Upper lobe of right lung (tissue), 1 donor: ENCODE results near the gene WNT9B. TPM values are rescaled to one million over a fixed set of nuclear protein-coding genes. Genes with fewer than 3 reads are reported as not detected.

ENCODE experiments used
- ATAC-seq: fragments of 200-7000 bp; cut with Tn5 transposase; one replicate; pipeline ENCODE4 v1.9.1; 2020; ENCODE audit warnings: mild to moderate bottlenecking, moderate library complexity
- DNase-seq: peaks from one replicate; pipeline ENCODE4 v3.0.0-alpha.2; 2020
- H3K27ac ChIP-seq: fragments of 200-600 bp; one replicate; pipeline ENCODE4 v1.8.0; 2022
- H3K27me3 ChIP-seq: fragments of 200-600 bp; one replicate; pipeline ENCODE4 v1.8.0; 2022; ENCODE audit warnings: mild to moderate bottlenecking
- H3K36me3 ChIP-seq: fragments of 200-600 bp; one replicate; pipeline ENCODE4 v1.8.0; 2022
- H3K4me1 ChIP-seq: fragments of 200-600 bp; one replicate; pipeline ENCODE4 v1.8.0; 2022
- H3K4me3 ChIP-seq: fragments of 200-600 bp; one replicate; pipeline ENCODE4 v1.8.0; 2022; ENCODE audit warnings: mild to moderate bottlenecking
- H3K9me3 ChIP-seq: fragments of 200-600 bp; one replicate; pipeline ENCODE4 v1.8.0; 2022
- CTCF ChIP-seq: fragments of 200-600 bp; IDR thresholded peaks from one replicate; pipeline ENCODE4 v1.8.0; 2022; ENCODE audit warnings: antibody characterized with exemption
- intact Hi-C: fragments of 100-400 bp; cut with DNase I; formaldehyde crosslinking; loops from one replicate; pipeline ENCODE4 v1.11.0; 2022
- total RNA-seq: library from RNA; stranded (reverse); fragmentation: NEBNext Ultra II Directional; extraction: Animal tissue kit (Norgen Biotek cat#: 25700); gene quantifications from one replicate; pipeline ENCODE4 v1.2.1, GENCODE V29; 2021
- donor health status: DM: no; HTN: yes; CAD: no; lungs with severe emphysema.

The WNT9B gene
- total RNA-seq, 1 donor from 2014 or later: 2.0 TPM

- Histone ChIP-seq H3K27me3 (peaks cover 29% of the 10 kb centered on the region), H3K36me3 (no peaks in the 10 kb centered on the region), H3K4me3 (no peak overlapping the region), H3K27ac (no peak overlapping the region), H3K4me1 (peaks cover 6% of the 10 kb centered on the region), H3K9me3 (peaks cover under 1% of the 10 kb centered on the region)
- ATAC-seq (no peak), DNase-seq (no peak)
- intact Hi-C loops: loop anchor here (10.0 kb wide), 2 partner anchors 96 to 146 kb away; no protein-coding TSS in a partner anchor
- no peak for TF ChIP-seq CTCF
Observed at GRCh38 chr17:46848534-46848933, 2.8 kb upstream of the WNT9B start.

GRCh38 chr17:46850688-46851028, 725 bp upstream of the WNT9B start:
- no peak for DNase-seq
- Histone ChIP-seq H3K4me1 (peaks cover 6% of the 10 kb centered on the region), H3K27me3 (peaks cover 32% of the 10 kb centered on the region), H3K27ac (no peak overlapping the region), H3K9me3 (no peaks in the 10 kb centered on the region), H3K36me3 (no peaks in the 10 kb centered on the region), H3K4me3 (no peak overlapping the region)
- no peak for TF ChIP-seq CTCF
- intact Hi-C loops: no loop called here
- ATAC-seq: no peak

GRCh38 chr17:46853896-46854444, 2.6 kb downstream of the WNT9B start:
- intact Hi-C loops: no loop called here
- H3K27me3 ChIP-seq: peaks cover 35% of the 10 kb centered on the region
- no peaks in the 10 kb centered on the region for H3K9me3 ChIP-seq
- ATAC-seq (no peak), DNase-seq (no peak)
- H3K4me1 ChIP-seq: peaks cover 6% of the 10 kb centered on the region
- no peaks in the 10 kb centered on the region for H3K36me3 ChIP-seq
- no peak for TF ChIP-seq CTCF
- no peak overlapping the region for H3K4me3 ChIP-seq
- H3K27ac ChIP-seq: no peak overlapping the region

GRCh38 chr17:46854515-46854914, 3.1 kb downstream of the WNT9B start:
- ATAC-seq (no peak), DNase-seq (no peak)
- H3K27me3 ChIP-seq: peaks cover 31% of the 10 kb centered on the region
- no peak for TF ChIP-seq CTCF
- H3K4me3 ChIP-seq: no peak overlapping the region
- peaks cover 6% of the 10 kb centered on the region for H3K4me1 ChIP-seq
- H3K36me3 ChIP-seq: no peaks in the 10 kb centered on the region
- intact Hi-C loops: no loop called here
- no peak overlapping the region for H3K27ac ChIP-seq
- H3K9me3 ChIP-seq: no peaks in the 10 kb centered on the region

- H3K4me1 ChIP-seq: peaks cover 6% of the 10 kb centered on the region
- intact Hi-C loops: no loop called here
- H3K36me3 ChIP-seq: no peaks in the 10 kb centered on the region
- H3K4me3 ChIP-seq: no peak overlapping the region
- H3K9me3 ChIP-seq: no peaks in the 10 kb centered on the region
- DNase-seq (no peak), ATAC-seq (no peak)
- TF ChIP-seq CTCF: no peak
- peaks cover 27% of the 10 kb centered on the region for H3K27me3 ChIP-seq
- no peak overlapping the region for H3K27ac ChIP-seq
Observed at GRCh38 chr17:46854948-46855347, 3.6 kb downstream of the WNT9B start.

GRCh38 chr17:46857600-46857999, 6.2 kb downstream of the WNT9B start:
- no peaks in the 10 kb centered on the region for H3K36me3 ChIP-seq
- no peak for ATAC-seq
- no peak for TF ChIP-seq CTCF

More at GRCh38 chr17:46857600-46857999, 6.2 kb downstream of the WNT9B start:
- no peak for DNase-seq
- Histone ChIP-seq H3K4me3 (no peak overlapping the region), H3K27me3 (peaks cover 8% of the 10 kb centered on the region), H3K27ac (no peak overlapping the region), H3K4me1 (no peaks in the 10 kb centered on the region), H3K9me3 (no peaks in the 10 kb centered on the region)
- intact Hi-C loops: no loop called here
